ENCODE results near the gene PDE11A.
"Not testable (repeated sequence)": the region's sequence is repeated elsewhere in the genome, so short reads cannot be mapped to it uniquely, and the experiment has no call there.

Gene PDE11A

GRCh38 chr2:178074123-178075005 is 1.8 kb upstream of the PDE11A start:
- DNase-seq (ENCODE audit: low spot score), result no peak

- no peak for DNase-seq (ENCODE audit: low spot score)
Measured at GRCh38 chr2:178072000-178072382, 586 bp downstream of the PDE11A start.

GRCh38 chr2:178070824-178071223 is 1.8 kb downstream of the PDE11A start:
- no peak for DNase-seq (ENCODE audit: low spot score)

- no peak for DNase-seq (ENCODE audit: low spot score)
Measured at GRCh38 chr2:178069551-178069950, 3.0 kb downstream of the PDE11A start.

DNA sequence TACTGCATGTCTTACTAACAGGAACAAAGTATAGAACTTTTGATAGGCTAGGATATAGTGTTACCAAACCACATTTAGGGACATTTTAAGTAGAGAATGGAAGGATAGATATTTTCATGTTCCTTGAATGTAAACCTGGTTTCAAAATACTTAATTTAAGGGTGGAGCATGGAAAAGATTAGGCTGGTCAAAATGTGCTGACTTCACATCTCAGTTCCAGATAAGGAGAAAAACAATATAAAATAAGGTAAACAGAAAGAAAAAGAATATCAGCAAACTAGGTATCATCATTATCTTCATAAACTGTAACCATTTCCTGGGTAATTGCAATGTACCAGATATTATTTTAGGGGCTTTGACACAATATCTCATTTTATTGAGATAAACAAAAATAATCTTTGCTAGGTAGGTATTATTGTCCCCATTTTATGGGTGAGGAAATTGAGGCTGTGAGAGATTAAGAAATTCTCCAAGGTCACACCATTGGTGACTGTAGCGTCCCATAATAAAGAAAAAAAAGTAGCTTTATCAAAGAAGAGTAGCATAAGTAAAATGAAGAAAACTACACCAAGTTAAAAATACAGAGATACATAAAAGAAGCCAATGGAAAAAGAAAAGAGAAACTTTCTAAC is 3.6 kb downstream of the PDE11A start:
- no peak for DNase-seq (ENCODE audit: low spot score)

DNA sequence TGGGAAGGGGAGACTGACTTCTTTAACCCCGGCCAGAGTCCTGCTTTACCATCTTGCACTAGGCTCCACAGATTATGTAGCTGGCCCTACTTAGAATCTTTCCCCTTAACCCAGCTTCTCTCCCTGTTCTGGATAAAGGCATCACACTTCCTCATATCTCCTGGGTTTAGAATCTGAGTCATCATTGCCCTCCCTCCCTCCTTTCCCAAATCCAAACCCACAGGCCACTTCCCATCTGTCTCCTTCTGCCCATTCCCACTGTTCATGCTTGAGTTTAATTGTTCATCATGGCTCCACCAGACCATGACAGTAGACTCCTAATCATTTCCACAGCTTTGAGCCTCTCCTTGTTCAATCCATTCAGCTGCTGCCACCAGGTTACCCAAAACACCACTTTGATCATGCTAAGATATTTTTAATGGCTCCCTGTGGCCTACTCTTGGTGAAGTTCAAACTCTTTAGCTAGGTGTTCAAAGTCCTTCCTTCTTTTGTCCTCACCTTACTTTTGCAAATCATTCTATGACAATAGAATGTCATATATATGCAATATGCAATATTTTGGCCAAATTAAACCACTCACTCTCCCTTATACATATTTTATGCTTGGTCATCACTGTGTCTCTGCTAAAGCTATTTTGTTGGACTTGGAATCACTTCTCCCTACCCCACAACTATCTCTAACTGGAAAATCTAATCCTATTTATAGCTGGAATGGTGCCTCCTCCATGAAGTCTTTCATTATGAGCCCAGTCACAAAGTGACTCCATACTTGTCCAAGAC is 5.5 kb downstream of the PDE11A start:
- DNase-seq (ENCODE audit: low spot score), result no peak

GRCh38 chr2:178066324-178066723 is 6.3 kb downstream of the PDE11A start:
- DNase-seq (ENCODE audit: low spot score), result no peak

- DNase-seq (ENCODE audit: low spot score), result no peak
Measured at GRCh38 chr2:178059681-178060080, 12.9 kb downstream of the PDE11A start.

- DNase-seq (ENCODE audit: low spot score), result no peak
Measured at GRCh38 chr2:178059111-178059510, 13.5 kb downstream of the PDE11A start.

DNA sequence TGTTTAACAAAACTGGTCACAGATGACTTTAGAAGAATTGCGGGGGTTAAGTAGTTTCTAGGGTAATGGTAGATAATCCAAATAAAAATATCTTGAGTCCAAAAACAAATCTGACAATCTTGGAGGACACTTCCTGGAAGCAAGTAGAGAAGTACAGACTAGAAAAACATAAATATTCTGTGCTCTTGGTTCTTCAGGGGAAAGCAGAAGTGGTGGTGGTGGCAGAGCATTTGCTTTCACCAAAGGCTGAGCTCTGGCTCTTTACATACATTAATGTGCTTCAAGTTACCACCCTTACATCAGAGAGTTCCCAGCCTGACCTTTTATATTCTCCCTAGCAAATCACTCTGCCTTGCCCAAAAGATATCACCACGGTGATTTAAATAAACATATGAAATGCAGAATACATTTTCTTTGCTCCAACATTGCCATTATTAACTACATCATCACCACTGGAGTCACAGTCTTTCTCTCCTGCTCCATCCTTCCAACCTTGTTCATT is 15.3 kb downstream of the PDE11A start:
- no peak for DNase-seq (ENCODE audit: low spot score)

GRCh38 chr2:178056345-178056744 is 16.2 kb downstream of the PDE11A start:
- DNase-seq (ENCODE audit: low spot score), result no peak

GRCh38 chr2:178051257-178051656 is 21.3 kb downstream of the PDE11A start:
- not testable (repeated sequence) for DNase-seq (ENCODE audit: low spot score)

- DNase-seq (ENCODE audit: low spot score), result no peak
Measured at GRCh38 chr2:178047391-178047790, 25.2 kb downstream of the PDE11A start.

- no peak for DNase-seq (ENCODE audit: low spot score)
Measured at GRCh38 chr2:178044836-178045235, 27.7 kb downstream of the PDE11A start.

- DNase-seq (ENCODE audit: low spot score), result no peak
Measured at GRCh38 chr2:178043266-178043665, 29.3 kb downstream of the PDE11A start.

DNA sequence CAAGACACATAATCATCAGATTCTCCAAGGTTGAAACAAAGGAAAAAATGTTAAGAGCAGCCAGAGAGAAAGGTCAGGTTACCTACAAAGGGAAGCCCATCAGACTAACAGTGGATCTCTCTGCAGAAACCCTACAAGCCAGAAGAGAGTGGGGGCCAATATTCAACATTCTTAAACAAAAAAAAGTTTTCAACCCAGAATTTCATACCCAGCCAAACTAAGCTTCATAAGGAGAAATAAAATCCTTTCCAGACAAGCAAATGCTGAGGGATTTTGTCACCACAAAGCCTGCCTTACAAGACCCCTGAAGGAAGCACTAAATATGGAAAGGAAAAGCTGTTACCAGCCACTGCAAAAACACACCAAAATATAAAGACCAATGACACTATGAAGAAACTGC is 39.0 kb downstream of the PDE11A start:
- not testable (repeated sequence) for DNase-seq (ENCODE audit: low spot score)

- DNase-seq (ENCODE audit: low spot score), result no peak
Measured at GRCh38 chr2:178029342-178029741, 43.2 kb downstream of the PDE11A start.

GRCh38 chr2:178025551-178026185 is 46.9 kb downstream of the PDE11A start:
- DNase-seq (ENCODE audit: low spot score), result no peak

DNA sequence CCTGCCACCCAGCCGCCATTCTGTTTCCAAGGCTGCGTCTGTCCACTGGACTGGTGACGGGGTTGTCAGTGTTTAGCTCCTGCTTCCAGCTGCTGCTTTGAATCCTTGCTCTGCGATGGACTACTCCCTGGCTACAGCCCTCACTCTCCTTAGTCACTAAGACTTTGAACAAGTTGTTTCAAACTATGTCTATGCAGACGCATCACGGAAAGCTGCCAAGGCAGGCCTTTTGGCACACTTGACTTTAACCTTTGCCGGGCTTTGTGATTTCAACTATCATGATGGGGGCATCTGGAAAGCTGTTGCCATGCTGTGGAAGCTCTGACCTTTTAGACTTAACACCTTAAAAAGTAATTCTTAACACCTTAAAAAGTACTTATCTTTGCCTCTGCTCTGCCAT is 54.4 kb downstream of the PDE11A start:
- no peak for DNase-seq (ENCODE audit: low spot score)

GRCh38 chr2:178016612-178017011 is 56.0 kb downstream of the PDE11A start:
- no peak for DNase-seq (ENCODE audit: low spot score)

DNA sequence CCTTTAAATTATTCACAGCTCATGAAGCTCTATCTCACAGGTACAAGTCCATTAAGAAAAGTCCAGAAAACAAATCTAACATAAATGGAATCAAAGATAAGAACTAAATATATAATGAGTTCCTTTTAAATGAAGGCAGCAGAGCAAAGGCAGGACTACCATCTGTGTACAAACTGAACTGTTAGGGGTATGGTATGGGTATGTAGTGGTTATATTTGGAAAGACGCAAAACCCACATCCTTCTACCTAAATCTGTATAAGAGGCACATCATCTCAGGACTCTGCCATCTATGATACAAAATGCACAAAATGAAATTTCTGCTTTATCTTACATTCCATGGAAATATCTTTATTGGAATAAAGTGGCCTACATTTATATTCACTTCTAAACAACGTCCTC is 59.9 kb downstream of the PDE11A start:
- no peak for DNase-seq (ENCODE audit: low spot score)

GRCh38 chr2:178009813-178010212 is 62.8 kb downstream of the PDE11A start:
- DNase-seq (ENCODE audit: low spot score), result no peak
